Retinal pigment epithelial cell (primary cell): ENCODE data around the gene SNX6.
"Not testable (repeated sequence)": the region's sequence is repeated elsewhere in the genome, so short reads cannot be mapped to it uniquely, and the experiment has no call there.

Experiments
- DNase-seq: peaks from one replicate; pipeline ENCODE4 v3.0.0-alpha.2; 2010; ENCODE audit warnings: low read depth
- H3K4me3 ChIP-seq: 2 replicates; pipeline ENCODE4 v1.5.1; 2011; ENCODE audit warnings: mild to moderate bottlenecking, low read length, control low read depth, moderate library complexity
- CTCF ChIP-seq: conservative IDR thresholded peaks from 2 replicates; pipeline ENCODE4 v1.5.1; 2011; ENCODE audit warnings: low read depth, low read length, control low read depth, inconsistent platforms

Gene SNX6

GRCh38 chr14:34569750-34570149 lies 60.2 kb downstream of the SNX6 start:
- H3K4me3 ChIP-seq: no peak overlapping the region
- no peak for DNase-seq
- TF ChIP-seq CTCF: no peak

- no peak for TF ChIP-seq CTCF
- no peak overlapping the region for H3K4me3 ChIP-seq
Measured at GRCh38 chr14:34568803-34569202, 61.1 kb downstream of the SNX6 start.

GRCh38 chr14:34562776-34563150 lies 67.2 kb downstream of the SNX6 start:
- DNase-seq: no peak
- TF ChIP-seq CTCF: no peak

More at GRCh38 chr14:34568803-34569202, 61.1 kb downstream of the SNX6 start:
- no peak for DNase-seq

GRCh38 chr14:34562037-34562775 lies 67.7 kb downstream of the SNX6 start:
- DNase-seq, H3K4me3 ChIP-seq: not testable (repeated sequence)

More at GRCh38 chr14:34562776-34563150, 67.2 kb downstream of the SNX6 start:
- no peak overlapping the region for H3K4me3 ChIP-seq

GRCh38 chr14:34556498-34556829 lies 73.5 kb downstream of the SNX6 start:
- not testable (repeated sequence) for DNase-seq

GRCh38 chr14:34555583-34556497 lies 74.1 kb downstream of the SNX6 start:
- not testable (repeated sequence) for DNase-seq

More at GRCh38 chr14:34556498-34556829, 73.5 kb downstream of the SNX6 start:
- H3K4me3 ChIP-seq: not testable (repeated sequence)

GRCh38 chr14:34554540-34555250 lies 75.3 kb downstream of the SNX6 start:
- H3K4me3 ChIP-seq: no peak overlapping the region

More at GRCh38 chr14:34555583-34556497, 74.1 kb downstream of the SNX6 start:
- H3K4me3 ChIP-seq: not testable (repeated sequence)

GRCh38 chr14:34549276-34549966 lies 80.5 kb downstream of the SNX6 start:
- not testable (repeated sequence) for DNase-seq, H3K4me3 ChIP-seq

More at GRCh38 chr14:34554540-34555250, 75.3 kb downstream of the SNX6 start:
- no peak for DNase-seq
- TF ChIP-seq CTCF: no peak
